ENCODE data around the gene DDX3X. TPM values are rescaled to one million over a fixed set of nuclear protein-coding genes. Genes with fewer than 3 reads are reported as not detected.

DDX3X gene
- total and polyA plus RNA-seq, 9 of the 15 experiments (the other 6 are each of a cell fraction or from before 2014, with no cell fraction given), result 51.3 to 232 (median 138) TPM

- no peak for TF ChIP-seq YY1 (IDR thresholded peaks at IDR 0.05; ENCODE audit: borderline replicate concordance in 1 of 3, control insufficient read depth in 1 of 3, extremely low read depth in 1 of 3, insufficient read depth in 3 of 3, insufficient read length in 1 of 3, insufficient replicate concordance in 2 of 3, low read depth in 1 of 3, low read length in 2 of 3)
- TF ChIP-seq PPARD (CRISPR knock-in tag; IDR thresholded peaks at IDR 0.05), result no peak
- TF ChIP-seq PYGO2 (tag; IDR thresholded peaks at IDR 0.05), result no peak
- TF ChIP-seq CTCFL (IDR thresholded peaks at IDR 0.05; ENCODE audit: borderline replicate concordance, insufficient read depth, low read depth, low read length, poor library complexity, severe bottlenecking), result no peak
- TF ChIP-seq TSC22D4 (tag; IDR thresholded peaks at IDR 0.05), result no peak
- no peak for TF ChIP-seq KLF10 (CRISPR knock-in tag; IDR thresholded peaks at IDR 0.05)
- no peak for TF ChIP-seq ZNF764 (CRISPR knock-in tag; IDR thresholded peaks at IDR 0.05; ENCODE audit: low read depth)
- TF ChIP-seq DDX20 (tag; IDR thresholded peaks at IDR 0.05; ENCODE audit: low read depth), result no peak
- no peak for TF ChIP-seq ARID4B (CRISPR knock-in tag; IDR thresholded peaks at IDR 0.05)
- no peak for TF ChIP-seq PRMT5 (CRISPR knock-in tag; IDR thresholded peaks at IDR 0.05)
- peak; percentile 71 for TF ChIP-seq L3MBTL2 (IDR thresholded peaks at IDR 0.05)
- peak; percentile 63; the same call in 1 of the 2 replicates for TF ChIP-seq CREM (IDR thresholded peaks at IDR 0.05; ENCODE audit: low read depth)
- TF ChIP-seq POLR2B (IDR thresholded peaks at IDR 0.05; ENCODE audit: low read depth, partially characterized antibody), result no peak
- TF ChIP-seq PATZ1 (CRISPR knock-in tag; IDR thresholded peaks at IDR 0.05; ENCODE audit: borderline replicate concordance), result no peak
- no peak for TF ChIP-seq RB1 (IDR thresholded peaks at IDR 0.05; ENCODE audit: low read depth)
- 0 out of 2 replicates have a peak, but pooled peaks have one; percentile 9 for TF ChIP-seq ZNF395 (CRISPR knock-in tag; IDR thresholded peaks at IDR 0.05)
- no peak for TF ChIP-seq BHLHE40 (IDR thresholded peaks at IDR 0.05; ENCODE audit: low read length)
Observed at GRCh38 chrX:41384051-41384705, 50.2 kb downstream of the DDX3X start (continued).
